DOHH2 (cell line): ENCODE results near the gene AGO3.

Source experiments
- H3F3A ChIP-seq: fragments of 200-600 bp; sonication (generic), shearing (Covaris generic); 2 replicates; pipeline ENCODE4 v1.6.0; 2016; ENCODE audit warnings: antibody characterized with exemption, mild to moderate bottlenecking; ENCODE audit not compliant: control insufficient read depth, insufficient read depth
- H3K27ac ChIP-seq: fragments of 200-600 bp; sonication (generic); 2 replicates; pipeline ENCODE4 v1.5.1; 2014; ENCODE audit warnings: low read depth, mild to moderate bottlenecking, low read length, moderate library complexity
- H3K27me3 ChIP-seq: fragments of 200-600 bp; sonication (generic); 2 replicates; pipeline ENCODE4 v1.6.1; 2014; ENCODE audit warnings: mild to moderate bottlenecking, low read length, mixed read lengths; ENCODE audit not compliant: control insufficient read depth
- H3K36me3 ChIP-seq: fragments of 200-600 bp; sonication (generic); 2 replicates; pipeline ENCODE4 v1.6.1; 2014; ENCODE audit warnings: mild to moderate bottlenecking, low read length, moderate library complexity, mixed read lengths; ENCODE audit not compliant: control insufficient read depth
- H3K4me1 ChIP-seq: fragments of 200-600 bp; sonication (generic); 2 replicates; pipeline ENCODE4 v1.6.1; 2014; ENCODE audit warnings: mild to moderate bottlenecking, low read length, mixed read lengths; ENCODE audit not compliant: control insufficient read depth
- H3K4me2 ChIP-seq: fragments of 200-600 bp; sonication (generic); 2 replicates; pipeline ENCODE4 v1.6.0; 2014; ENCODE audit warnings: mild to moderate bottlenecking, low read length, moderate library complexity
- H3K4me3 ChIP-seq: fragments of 200-600 bp; sonication (generic); 2 replicates; pipeline ENCODE4 v1.5.1; 2014; ENCODE audit warnings: mild to moderate bottlenecking, low read length, mixed read lengths
- H3K79me2 ChIP-seq: fragments of 200-600 bp; sonication (generic); 2 replicates; pipeline ENCODE4 v1.6.1; 2014; ENCODE audit warnings: mild to moderate bottlenecking, low read length, mixed read lengths; ENCODE audit not compliant: control insufficient read depth
- H3K9me2 ChIP-seq: fragments of 200-600 bp; sonication (generic); replicated peaks from 2 replicates; pipeline ENCODE4 v1.6.1; 2014; ENCODE audit warnings: mild to moderate bottlenecking, low read length, mixed read lengths; ENCODE audit not compliant: control insufficient read depth
- H3K9me3 ChIP-seq: fragments of 200-600 bp; sonication (generic); 2 replicates; pipeline ENCODE4 v1.6.1; 2014; ENCODE audit warnings: antibody characterized with exemption, low read length, mixed read lengths; ENCODE audit not compliant: control insufficient read depth, insufficient read depth
- H4K20me1 ChIP-seq: fragments of 200-600 bp; sonication (generic); 2 replicates; pipeline ENCODE4 v1.6.0; 2014; ENCODE audit warnings: low read depth, mild to moderate bottlenecking, antibody characterized with exemption, low read length, moderate library complexity; ENCODE audit not compliant: control insufficient read depth, insufficient read depth
- CTCF ChIP-seq: fragments of 200-600 bp; sonication (generic); IDR thresholded peaks from one replicate; pipeline ENCODE4 v1.5.1; 2014; ENCODE audit warnings: antibody characterized with exemption, mild to moderate bottlenecking, low read depth, low read length; ENCODE audit not compliant: poor library complexity, severe bottlenecking
- EZH2phosphoT487 ChIP-seq: fragments of 200-600 bp; sonication (generic); IDR thresholded peaks from 2 replicates; pipeline ENCODE4 v1.6.1; 2017; ENCODE audit warnings: borderline replicate concordance, mild to moderate bottlenecking, antibody characterized with exemption, low read length, moderate library complexity, mixed read lengths

Gene AGO3

GRCh38 chr1:35927472-35927871, 3.4 kb upstream of the AGO3 start:
- no peak for TF ChIP-seq CTCF
- no peak for TF ChIP-seq EZH2phosphoT487

GRCh38 chr1:35929730-35930592, 944 bp upstream of the AGO3 start:
- Histone ChIP-seq H3K4me1 (peaks cover 43% of the 10 kb centered on the region), H3K27ac (peak overlapping the region; percentile 74), H3K9me3 (no peaks in the 10 kb centered on the region), H3K36me3 (0 out of 2 replicates have a peak, but pooled peaks cover 3% of the 10 kb centered on the region), H3K79me2 (peaks cover 37% of the 10 kb centered on the region), H3K4me2 (peak overlapping the region; percentile 86), H3K27me3 (no peaks in the 10 kb centered on the region), H3F3A (peaks cover 11% of the 10 kb centered on the region), H4K20me1 (no peaks in the 10 kb centered on the region), H3K9me2 (no peaks in the 10 kb centered on the region), H3K4me3 (peak overlapping the region; percentile 80)
- TF ChIP-seq EZH2phosphoT487, result no peak
- TF ChIP-seq CTCF, result no peak

More at GRCh38 chr1:35927472-35927871, 3.4 kb upstream of the AGO3 start:
- peaks cover 11% of the 10 kb centered on the region for H3F3A ChIP-seq
- H3K27me3 ChIP-seq, result no peaks in the 10 kb centered on the region
- H3K4me1 ChIP-seq, result peaks cover 35% of the 10 kb centered on the region
- H3K36me3 ChIP-seq, result no peaks in the 10 kb centered on the region
- no peak overlapping the region for H3K4me2 ChIP-seq
- no peaks in the 10 kb centered on the region for H3K9me3 ChIP-seq
- no peak overlapping the region for H3K27ac ChIP-seq
- H3K79me2 ChIP-seq, result peaks cover 12% of the 10 kb centered on the region
- H4K20me1 ChIP-seq, result no peaks in the 10 kb centered on the region
- H3K9me2 ChIP-seq, result no peaks in the 10 kb centered on the region
- no peak overlapping the region for H3K4me3 ChIP-seq

GRCh38 chr1:35931446-35932157, 697 bp downstream of the AGO3 start:
- H4K20me1 ChIP-seq, result no peaks in the 10 kb centered on the region
- no peaks in the 10 kb centered on the region for H3K9me2 ChIP-seq
- H3K27ac ChIP-seq, result peak overlapping the region; percentile 74
- peaks cover 48% of the 10 kb centered on the region for H3K4me1 ChIP-seq
- peak overlapping the region; percentile 61 for H3K4me2 ChIP-seq
- H3K4me3 ChIP-seq, result peak overlapping the region; percentile 80
- H3F3A ChIP-seq, result peaks cover 11% of the 10 kb centered on the region
- H3K36me3 ChIP-seq, result 0 out of 2 replicates have a peak, but pooled peaks cover 3% of the 10 kb centered on the region
- no peaks in the 10 kb centered on the region for H3K27me3 ChIP-seq
- TF ChIP-seq CTCF, result no peak
- TF ChIP-seq EZH2phosphoT487, result no peak
- no peaks in the 10 kb centered on the region for H3K9me3 ChIP-seq
- peaks cover 53% of the 10 kb centered on the region for H3K79me2 ChIP-seq
